Liver (tissue), 3 donors: ENCODE measurements around the gene CTXN3.

Experiments used
- FOXA1 ChIP-seq: IDR thresholded peaks from 2 replicates; pipeline ENCODE4 v1.6.1; 2016; ENCODE audit warnings: antibody characterized with exemption
- JUND ChIP-seq, 2 donors: IDR thresholded peaks; 2 replicates each; pipeline ENCODE4 v1.6.1; 2016; ENCODE audit warnings: antibody characterized with exemption in 2 of 2
- RAD21 ChIP-seq, 2 donors: IDR thresholded peaks; 2 replicates each; pipeline ENCODE4 v1.6.1; 2016; ENCODE audit warnings: antibody characterized with exemption in 2 of 2, mild to moderate bottlenecking in 2 of 2
- RXRA ChIP-seq, 2 donors: IDR thresholded peaks; 2 replicates each; pipeline ENCODE4 v1.6.1; 2017 to 2018; ENCODE audit warnings: antibody characterized with exemption in 2 of 2, mild to moderate bottlenecking in 1 of 2
- TAF1 ChIP-seq: conservative IDR thresholded peaks from 2 replicates; pipeline ENCODE4 v1.6.1; 2016; ENCODE audit warnings: antibody characterized with exemption, mild to moderate bottlenecking
- YY1 ChIP-seq: IDR thresholded peaks from 2 replicates; pipeline ENCODE4 v1.6.1; 2016; ENCODE audit warnings: antibody characterized with exemption, mild to moderate bottlenecking
- TF ChIP-seq, protein P1 (sequence below): fragments of 150-350 bp; IDR thresholded peaks from 2 replicates; pipeline ENCODE4 v1.5.1; 2017; ENCODE audit warnings: improper control_type of control experiment, low read depth, low read length; ENCODE audit not compliant: missing input control
- TF ChIP-seq, protein P2 (sequence below): IDR thresholded peaks from 2 replicates; pipeline ENCODE4 v1.6.1; 2016; ENCODE audit warnings: antibody characterized with exemption, mild to moderate bottlenecking
- TF ChIP-seq, protein P3 (sequence below): IDR thresholded peaks from 2 replicates; pipeline ENCODE4 v1.6.1; 2016; ENCODE audit warnings: antibody characterized with exemption
- donor health status: healthy.
- donor health status: healthy.

DNA sequence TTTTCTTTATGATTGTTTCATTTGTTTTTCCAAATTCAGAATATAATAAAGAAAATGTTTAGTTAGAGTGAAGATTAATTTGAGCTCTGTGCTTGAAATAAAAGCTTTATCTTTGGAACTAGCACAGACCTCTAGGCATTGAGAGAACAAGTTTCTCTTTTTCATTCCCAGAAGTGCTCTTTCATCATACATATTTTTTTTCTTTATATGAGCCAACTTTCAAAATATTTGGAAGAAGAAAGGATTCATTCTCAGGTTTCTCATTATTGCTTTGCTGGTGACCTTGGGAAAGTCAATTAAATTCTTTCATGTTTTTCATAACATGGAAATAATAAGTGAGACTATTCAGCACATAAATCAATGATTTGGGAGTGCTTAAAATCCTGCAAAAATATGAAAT lies 16.8 kb downstream of the CTXN3 start:
- TF ChIP-seq, protein P1, sequence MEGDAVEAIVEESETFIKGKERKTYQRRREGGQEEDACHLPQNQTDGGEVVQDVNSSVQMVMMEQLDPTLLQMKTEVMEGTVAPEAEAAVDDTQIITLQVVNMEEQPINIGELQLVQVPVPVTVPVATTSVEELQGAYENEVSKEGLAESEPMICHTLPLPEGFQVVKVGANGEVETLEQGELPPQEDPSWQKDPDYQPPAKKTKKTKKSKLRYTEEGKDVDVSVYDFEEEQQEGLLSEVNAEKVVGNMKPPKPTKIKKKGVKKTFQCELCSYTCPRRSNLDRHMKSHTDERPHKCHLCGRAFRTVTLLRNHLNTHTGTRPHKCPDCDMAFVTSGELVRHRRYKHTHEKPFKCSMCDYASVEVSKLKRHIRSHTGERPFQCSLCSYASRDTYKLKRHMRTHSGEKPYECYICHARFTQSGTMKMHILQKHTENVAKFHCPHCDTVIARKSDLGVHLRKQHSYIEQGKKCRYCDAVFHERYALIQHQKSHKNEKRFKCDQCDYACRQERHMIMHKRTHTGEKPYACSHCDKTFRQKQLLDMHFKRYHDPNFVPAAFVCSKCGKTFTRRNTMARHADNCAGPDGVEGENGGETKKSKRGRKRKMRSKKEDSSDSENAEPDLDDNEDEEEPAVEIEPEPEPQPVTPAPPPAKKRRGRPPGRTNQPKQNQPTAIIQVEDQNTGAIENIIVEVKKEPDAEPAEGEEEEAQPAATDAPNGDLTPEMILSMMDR = no peak
- TF ChIP-seq, protein P2, sequence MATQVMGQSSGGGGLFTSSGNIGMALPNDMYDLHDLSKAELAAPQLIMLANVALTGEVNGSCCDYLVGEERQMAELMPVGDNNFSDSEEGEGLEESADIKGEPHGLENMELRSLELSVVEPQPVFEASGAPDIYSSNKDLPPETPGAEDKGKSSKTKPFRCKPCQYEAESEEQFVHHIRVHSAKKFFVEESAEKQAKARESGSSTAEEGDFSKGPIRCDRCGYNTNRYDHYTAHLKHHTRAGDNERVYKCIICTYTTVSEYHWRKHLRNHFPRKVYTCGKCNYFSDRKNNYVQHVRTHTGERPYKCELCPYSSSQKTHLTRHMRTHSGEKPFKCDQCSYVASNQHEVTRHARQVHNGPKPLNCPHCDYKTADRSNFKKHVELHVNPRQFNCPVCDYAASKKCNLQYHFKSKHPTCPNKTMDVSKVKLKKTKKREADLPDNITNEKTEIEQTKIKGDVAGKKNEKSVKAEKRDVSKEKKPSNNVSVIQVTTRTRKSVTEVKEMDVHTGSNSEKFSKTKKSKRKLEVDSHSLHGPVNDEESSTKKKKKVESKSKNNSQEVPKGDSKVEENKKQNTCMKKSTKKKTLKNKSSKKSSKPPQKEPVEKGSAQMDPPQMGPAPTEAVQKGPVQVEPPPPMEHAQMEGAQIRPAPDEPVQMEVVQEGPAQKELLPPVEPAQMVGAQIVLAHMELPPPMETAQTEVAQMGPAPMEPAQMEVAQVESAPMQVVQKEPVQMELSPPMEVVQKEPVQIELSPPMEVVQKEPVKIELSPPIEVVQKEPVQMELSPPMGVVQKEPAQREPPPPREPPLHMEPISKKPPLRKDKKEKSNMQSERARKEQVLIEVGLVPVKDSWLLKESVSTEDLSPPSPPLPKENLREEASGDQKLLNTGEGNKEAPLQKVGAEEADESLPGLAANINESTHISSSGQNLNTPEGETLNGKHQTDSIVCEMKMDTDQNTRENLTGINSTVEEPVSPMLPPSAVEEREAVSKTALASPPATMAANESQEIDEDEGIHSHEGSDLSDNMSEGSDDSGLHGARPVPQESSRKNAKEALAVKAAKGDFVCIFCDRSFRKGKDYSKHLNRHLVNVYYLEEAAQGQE = no peak
- no peak for TF ChIP-seq YY1
- TF ChIP-seq, protein P3, sequence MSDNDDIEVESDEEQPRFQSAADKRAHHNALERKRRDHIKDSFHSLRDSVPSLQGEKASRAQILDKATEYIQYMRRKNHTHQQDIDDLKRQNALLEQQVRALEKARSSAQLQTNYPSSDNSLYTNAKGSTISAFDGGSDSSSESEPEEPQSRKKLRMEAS = no peak
- TF ChIP-seq RXRA (IDR thresholded peaks at IDR 0.05) = no peak
- TF ChIP-seq TAF1 = no peak
- no peak for TF ChIP-seq FOXA1
- TF ChIP-seq RAD21 (IDR thresholded peaks at IDR 0.05) = no peak
- TF ChIP-seq JUND (IDR thresholded peaks at IDR 0.05) = no peak
